HG02981 (cell line): Measurements from ENCODE around the gene AGTRAP.

ENCODE experiments used
- ATAC-seq: cut with Tn5 transposase; IDR thresholded peaks from one replicate; pipeline ENCODE4 v1.9.1; 2021; ENCODE audit warnings: mild to moderate bottlenecking, moderate library complexity; ENCODE audit not compliant: unreplicated experiment

The AGTRAP gene

DNA sequence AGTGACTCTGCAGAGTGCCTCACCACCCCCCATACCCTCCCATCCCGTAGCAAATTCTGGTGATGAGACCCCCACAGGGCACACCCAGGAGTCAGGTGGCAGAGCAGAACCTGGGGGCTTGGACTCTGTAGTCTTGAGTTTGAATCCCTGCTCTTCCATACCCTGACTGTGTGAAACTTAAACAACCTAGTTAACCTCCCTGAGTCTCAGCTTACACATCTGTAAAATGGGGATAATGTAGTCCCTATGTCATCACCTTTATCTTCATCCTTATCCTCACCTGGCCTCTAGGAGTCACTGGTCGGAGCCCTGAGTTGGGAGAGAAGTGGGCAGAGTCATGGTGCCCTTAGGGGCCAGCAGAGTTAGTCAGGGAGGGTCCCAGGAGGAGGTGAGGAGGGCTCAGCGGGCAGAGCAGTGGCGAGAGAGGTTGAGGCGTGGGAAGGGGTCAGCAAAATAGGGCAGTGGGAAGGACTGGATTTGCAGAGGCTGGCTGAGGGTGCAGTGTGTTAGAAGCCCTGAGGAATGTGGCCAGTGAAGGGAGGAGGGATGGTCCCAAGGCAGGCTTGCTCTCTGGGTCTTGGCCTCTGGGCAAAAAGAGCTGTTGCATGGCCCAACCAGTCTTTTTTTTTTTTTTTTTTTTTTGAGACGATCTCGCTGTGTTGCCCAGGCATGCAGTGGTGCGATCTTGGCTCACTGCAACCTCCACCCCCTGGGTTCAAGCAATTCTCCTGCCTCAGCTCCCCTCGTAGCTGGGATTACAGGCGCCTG lies 44.6 kb downstream of the AGTRAP start:
- no peak for ATAC-seq

DNA sequence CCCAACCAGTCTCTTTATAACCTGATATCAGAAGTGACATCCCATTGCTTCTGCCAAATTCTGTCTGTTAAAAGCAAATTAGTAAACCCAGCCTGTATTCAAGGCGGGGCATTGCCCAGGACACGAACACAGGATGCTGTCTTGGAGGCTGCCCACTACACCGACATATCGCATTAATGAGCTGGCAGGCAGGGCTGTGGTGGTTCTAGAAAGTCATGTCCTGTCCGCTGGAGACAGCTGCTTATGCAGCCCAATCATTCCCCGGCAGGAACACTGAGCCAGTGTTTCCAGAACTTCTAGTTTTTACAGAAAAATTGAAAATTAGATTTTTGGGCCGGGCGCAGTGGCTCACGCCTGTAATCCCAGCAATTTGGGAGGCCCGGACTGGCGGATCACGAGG lies 45.4 kb downstream of the AGTRAP start:
- ATAC-seq = no peak

DNA sequence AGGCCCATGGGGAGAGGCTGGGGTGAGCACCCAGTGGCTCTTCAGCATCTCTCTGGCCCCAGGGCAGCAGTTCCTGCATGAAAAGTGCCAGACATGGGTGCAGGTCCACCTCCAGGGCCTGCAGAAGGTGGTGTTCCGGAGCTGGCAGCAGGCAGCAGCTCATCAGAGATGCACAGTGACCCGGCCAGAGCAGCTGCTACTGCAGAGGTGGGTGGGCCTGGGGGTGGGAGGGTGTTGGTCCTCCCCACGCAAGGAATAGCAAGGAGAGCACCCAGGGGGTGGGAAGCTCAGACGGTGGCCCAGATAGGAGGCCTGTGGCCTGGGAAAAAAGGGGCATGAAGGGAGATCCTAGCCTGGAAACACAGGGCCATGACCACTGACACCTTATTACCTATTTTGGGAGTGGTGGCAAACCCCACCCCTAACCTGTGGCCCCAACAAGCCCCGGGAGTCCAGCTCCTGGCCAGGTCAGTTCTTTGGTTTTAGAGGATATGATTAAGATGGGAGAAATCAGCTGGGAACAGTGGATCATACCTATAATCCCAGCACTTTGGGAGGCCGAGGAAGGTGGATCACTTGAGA lies 46.3 kb downstream of the AGTRAP start:
- ATAC-seq = no peak

DNA sequence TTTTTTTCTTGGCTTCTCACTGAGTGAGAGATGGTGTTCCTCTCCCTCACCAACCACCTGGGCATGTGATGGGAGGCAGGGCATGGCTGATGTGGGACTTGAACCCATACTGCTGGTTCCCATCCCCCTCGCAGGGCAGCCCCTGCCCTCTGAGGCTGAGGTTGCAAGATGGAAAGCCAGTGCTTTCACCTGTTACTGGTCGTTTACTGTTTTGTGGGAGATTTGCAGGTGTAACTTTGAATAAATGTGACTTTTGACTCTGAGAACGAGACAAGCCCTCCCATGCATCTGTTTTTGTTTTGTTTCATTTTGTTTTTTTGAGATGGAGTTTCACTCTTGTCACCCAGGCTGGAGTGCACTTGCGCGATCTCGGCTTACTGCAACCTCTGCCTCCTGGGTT lies 47.6 kb downstream of the AGTRAP start:
- no peak for ATAC-seq

DNA sequence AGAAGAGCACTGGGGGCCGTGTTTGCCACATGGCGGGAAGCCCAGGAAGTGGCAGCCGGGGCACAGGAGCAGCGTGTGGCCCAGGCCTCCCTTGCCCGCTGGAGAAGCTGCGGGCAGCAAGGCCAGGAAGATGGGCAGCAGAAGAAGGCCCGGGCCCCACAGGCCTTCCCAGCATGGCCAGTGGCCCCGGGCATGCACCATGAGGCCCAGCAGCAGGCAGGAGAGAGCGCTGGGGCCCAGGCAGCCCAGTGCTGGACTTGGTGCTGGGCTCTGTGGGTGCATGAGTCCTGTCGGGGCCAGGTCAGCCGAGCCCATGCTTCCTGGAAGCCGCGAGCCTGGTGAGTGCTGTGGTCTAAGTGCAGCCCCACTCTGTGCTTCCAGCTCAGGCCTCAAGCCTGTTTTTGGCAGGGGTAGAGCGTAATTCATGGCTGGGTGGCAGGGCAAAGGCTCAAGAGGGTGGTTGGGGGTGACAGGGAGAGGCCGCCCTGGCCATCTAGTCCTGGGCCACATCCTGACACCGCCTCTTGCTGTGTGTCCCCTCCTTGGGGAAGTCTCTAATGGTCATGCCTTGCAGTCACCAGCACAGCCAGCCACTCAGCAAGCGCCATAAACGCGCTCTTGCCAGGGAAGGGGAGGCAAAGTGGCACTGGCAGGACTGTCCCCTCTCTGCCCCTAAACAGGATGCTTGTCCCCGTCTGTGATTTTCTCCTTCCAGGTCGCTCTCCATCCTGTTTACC lies 48.5 kb downstream of the AGTRAP start:
- no peak for ATAC-seq

DNA sequence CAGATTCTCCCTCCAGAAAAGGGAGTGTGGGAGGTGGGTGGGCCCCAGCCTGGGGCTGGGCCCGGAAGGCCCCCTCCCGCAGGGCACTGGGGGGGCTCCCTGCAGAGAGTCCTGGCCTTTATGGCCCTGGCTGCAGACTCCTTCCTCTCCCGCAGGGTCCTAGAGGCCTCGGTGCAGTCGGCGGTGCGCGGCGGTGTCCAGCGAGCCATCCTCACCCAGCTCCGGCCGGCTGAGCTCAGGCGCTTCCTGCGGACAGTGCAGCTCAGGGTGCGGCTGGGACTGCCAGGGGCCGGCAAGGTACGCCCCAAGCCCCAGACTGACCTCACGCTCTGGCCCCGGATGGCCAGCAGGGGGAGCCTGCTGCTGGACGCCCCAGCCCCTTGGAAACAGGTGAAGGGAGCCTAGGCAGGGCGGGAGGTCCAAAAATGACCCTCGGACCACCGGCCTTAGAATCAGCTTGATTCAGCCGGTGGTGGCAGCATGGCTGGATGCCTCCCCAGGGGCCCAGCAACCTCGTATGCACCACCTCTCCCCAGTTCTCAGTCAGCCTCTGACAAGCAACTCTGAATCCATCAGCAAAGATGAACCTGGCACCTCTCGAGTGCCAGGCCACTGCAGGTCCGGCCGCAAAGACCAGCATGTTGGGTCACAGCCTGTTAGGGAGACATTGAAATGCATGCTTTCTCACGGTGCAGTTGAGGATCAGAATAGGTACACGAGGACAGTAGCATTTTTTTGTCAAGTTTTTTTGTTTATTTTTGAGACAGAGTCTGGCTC lies 49.2 kb downstream of the AGTRAP start:
- ATAC-seq = no peak

DNA sequence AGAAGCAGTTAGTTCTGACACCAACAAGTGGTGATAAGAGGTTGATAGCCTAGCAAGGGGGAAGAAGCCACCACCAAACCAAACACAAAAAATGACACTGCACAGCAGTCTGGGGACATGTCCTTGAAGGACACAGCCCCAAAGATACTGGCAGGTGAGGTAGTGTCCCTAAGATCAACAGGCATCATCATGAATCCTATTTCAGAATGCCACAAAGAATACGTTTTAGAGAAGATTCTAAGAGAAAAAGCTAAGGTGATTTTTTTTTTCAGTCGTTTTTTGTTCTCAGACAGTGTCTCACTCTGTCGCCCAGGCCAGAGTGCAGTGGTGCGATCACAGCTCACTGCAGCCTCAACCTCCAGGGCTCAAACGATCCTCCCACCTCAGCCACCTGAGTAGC lies 50.2 kb downstream of the AGTRAP start:
- no peak for ATAC-seq

DNA sequence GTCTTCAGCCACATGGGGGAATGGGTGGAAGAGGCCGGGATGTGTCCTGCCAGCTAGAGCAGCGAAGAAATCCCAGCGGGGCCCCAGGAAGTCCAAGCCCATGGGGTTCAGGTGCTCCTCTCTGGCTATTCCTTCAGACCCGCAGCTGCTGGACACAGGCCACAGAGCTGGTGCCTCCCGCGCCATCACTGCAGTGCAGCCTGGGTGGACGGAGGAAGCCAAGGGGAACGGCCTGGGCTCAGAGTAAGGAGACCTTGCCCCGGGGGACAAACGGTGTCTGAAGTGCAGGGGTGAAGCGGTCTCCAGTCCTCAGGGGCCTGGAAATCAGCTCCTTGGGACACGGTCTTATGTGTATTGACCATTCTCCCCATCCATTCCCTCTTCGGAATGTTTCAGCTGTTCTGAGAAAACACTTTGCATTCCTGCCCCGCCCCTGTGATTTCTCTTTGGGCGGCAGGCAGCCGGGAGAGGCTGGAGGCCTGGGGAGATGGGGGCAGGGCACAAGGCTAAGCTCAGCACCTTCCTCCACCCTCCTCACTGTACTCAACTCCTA lies 51.4 kb downstream of the AGTRAP start:
- ATAC-seq = no peak

DNA sequence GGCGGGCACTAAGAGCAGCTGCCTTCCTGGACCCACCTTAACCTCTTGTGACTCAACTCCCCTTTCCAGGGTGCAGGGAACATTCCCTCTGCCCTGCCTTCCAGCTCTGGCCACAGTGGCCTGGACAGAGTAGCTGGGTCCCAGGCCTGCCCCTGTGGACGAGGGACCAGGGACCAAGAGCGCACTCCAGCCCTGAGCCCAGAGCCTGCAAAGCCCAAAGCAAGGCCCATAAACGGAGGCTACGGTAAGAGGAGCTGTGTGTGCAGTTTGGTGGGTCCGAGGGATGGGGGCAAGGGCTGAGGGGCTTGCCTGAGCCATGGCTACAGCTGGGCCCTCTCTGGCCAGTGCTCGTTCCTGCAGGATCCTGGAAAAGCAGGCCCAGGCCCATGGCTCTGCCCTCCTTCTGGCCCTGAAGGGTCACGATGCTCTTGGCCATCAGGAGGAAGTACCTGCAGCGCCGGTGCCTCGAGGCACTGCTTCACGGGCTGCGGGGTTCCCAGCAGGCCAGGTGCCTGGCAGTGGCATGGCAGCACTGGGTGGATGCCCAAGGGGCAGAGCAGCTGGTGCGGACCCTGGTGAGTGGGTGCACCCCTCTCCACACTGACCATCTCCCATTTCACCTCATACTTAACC lies 52.0 kb downstream of the AGTRAP start:
- no peak for ATAC-seq

DNA sequence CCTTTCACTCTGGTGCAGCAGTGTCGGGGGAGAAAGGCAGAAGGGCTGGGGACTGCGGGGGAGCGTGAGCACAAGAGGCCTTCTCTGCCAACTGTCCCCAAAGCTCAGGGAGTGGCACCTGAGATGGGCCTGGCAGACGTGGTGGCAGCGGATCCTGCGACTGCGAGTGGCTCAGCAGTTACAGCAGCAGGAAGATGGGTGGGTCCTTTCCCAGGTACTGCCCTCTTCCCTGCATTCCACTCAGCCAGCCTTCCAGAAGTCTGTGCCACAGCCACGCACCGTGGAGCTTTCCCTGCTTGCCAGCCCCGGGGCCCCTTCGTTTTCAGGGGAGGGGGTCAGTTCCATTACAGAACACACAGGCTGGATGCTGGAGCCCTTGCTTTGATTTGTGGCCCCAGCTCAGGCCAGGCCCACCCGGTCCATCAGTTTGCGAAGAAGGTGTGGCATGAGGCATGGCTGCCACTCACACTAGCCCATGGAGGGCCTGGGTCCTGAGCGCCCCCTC lies 52.7 kb downstream of the AGTRAP start:
- ATAC-seq = no peak

DNA sequence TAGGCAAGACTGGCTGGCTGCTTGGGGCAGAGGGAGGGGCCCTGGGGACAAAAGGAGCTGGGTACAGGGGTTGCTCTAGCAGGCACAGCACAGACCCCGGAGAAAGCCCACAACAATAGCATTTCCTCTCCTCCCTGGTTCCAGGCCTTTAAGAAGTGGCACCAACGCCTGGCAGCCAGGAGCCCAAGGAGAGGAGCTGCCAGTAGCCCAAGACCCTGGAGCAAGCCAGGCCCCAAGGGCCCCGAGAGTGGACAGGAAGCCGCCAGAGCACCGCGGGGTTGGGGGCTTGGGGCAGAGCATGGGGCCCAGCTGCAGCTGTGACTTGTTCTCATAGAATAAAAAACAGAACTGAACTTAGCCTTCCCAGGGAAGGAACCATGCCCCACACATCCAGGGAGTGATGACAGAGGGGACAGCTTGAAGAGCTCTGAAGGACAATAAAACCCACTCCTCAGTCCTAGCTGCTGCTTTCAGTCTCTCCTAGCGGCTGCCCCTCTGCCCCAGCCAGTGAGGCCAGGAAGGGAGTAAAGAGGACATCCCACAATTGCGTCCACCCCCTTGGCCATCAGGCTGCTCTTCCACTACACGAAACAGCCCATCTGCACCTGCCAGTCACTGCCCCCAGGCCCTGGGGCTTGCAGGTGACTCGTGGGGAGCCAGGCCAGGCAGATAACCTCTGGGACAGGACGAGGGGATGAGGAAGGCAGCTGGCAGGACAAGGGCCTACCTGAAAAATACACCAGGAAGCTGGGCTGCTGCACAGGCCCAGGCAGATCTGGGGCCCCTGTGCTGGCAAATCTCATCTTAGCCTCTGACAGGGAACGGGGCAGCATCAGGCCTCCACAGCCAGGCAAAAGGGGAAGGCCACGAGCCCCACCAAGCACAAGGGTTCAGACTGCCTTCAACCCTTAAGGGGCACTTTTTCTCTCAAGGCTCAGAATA lies 53.5 kb downstream of the AGTRAP start:
- no peak for ATAC-seq

DNA sequence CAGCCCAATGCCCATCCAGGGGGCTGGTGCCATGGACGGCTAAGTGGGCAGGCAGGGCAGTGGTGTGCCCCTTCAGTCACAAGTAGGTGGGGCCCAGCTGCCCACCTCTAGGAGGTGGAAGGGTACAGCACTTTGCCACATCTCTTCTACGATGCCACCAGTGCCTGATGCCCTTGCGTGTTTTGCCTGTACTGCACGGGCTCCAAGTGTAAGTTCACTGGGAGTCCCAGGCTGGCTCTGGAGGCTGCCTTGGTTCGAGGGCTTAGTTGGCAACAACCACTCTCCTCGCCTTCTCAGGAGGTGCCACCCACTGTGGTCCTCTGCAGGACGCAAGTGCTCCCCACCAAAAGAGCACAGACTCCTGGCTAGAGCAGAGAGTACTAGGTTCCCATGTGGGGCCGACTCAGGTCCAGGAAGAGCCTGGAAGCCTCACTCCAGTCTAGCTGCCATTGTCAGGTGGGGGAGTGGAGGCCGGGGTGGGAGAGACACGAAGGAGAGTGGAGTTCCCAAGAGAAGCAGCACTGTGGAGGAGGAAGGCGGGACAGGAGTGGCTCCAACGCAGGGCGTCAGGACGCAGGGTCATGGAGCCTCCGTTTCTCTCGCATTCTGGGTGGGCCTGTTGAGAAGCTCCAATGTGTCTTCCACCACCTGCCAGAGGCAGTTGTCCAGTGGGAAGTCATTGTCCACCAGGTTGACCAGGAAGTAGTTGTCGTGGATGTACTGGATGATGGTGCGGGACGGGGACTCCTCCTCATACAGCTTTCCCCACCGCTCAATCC lies 54.4 kb downstream of the AGTRAP start:
- ATAC-seq = no peak

DNA sequence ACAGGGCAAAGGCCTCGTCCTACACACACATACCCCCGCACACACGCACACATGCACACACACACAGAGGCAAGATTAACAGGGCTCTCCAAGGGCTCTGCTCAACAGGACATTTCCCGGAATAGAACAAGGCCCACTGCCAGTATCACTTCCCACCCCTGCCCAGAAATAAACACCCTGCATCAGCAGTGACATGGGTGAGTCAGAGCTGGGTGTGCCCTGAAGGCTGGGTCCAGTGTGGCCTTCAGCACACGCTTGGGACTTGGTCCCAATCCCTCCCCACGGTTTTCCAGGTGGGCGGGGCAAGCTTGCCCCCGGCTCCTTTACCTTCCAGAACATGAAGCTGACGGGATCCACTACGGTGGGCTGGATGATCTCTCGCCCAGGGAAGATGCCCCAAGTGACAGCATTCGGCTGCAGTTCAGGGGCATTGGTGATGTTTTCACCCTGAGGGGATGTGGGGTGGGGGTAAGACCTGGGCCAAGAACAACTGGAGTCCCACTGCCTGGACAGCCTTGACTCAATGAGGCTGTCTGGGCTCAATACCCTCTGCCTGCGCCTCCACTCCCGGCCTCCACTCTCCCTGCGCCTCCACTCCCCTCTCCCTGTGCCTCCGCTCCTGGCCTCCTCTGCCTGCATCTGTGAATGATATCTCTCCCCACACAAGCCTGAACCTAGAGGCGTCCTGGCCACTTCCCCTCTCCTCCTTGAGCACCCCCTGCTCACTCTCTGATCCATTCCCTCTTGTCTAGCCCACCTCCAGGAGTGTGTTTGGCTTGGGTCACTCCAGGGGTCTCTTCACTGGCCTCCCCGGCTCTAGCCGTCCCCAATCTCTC lies 55.2 kb downstream of the AGTRAP start:
- ATAC-seq = no peak

DNA sequence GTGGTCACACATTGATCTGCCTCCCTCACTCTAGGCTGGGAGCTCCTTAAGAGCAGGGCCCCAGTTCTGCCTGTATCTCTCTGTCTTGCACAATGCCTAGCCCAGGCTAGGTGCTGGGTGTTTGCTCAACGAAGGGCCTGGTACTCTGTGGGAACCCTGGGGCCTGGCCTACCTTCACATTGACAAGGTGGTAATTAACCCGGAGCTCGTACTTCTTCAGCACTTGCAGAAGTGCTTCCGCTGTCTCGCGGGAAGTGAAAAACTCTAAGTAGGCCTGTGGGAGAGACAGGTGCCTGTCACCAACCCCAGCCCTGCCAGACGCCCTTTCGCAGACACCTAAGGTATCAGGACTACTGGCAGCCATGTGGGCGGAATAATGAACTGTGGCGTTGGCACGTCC lies 56.2 kb downstream of the AGTRAP start:
- ATAC-seq = no peak

DNA sequence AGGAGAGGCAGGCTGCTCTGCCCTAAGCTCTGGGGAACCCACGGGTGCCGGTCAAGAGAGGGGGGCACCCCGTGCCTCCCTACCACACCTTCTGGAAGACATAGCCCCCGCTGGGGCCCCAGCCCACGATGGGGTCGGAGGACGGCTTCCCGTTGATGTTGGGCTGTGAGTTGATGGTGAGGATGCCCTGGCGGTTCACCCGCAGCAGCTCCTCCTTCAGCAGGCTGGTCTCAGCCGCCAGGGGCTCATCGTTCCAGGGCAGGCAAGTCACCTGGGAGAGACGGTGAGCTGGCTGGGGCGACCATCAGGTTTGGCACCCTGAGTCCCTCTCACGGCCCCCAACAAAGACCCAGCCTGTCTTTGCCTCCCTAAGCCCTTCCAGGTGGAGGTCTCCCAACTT lies 57.9 kb downstream of the AGTRAP start:
- no peak for ATAC-seq

DNA sequence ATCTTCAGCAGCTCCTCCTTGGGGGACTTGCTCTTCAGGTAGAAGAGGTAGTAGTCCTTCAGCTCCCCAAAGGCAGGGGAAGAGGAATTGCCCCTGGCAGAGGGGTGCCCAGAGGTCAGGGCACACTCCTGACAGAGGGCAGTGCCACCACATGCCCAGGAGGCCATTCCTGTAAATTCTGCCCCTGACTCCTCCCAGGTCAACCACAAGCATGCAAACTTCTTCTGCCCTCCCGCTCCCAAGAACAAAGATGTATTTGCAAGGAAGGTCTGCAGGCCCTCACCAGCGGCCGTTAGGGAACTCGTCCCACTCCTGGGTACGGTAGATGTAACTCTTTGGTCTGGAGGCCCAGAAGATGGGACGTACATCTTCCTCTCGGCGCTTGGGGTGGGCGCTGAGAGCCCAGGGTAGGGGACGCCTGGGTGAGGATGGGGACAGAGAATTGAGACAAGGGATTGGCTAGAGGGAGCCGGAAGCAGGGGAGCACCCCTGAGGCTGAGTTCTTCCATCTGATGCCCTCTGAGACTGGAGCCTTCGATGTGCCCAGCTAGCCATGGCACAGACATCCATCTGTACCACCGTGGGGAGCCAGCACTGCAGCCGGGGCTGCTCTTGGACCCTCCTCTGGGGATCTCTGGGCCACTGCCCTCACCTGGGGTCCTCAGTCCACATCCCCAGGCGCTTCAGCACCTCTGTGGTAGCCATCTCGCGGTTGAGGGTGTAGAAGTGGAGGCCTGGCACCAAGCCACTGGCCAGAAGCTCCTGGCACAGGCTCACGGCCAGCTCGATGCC lies 58.7 kb downstream of the AGTRAP start:
- no peak for ATAC-seq
